ENCODE measurements around the gene OR8S1. TPM values are rescaled to one million over a fixed set of nuclear protein-coding genes. Genes with fewer than 3 reads are reported as not detected.

Gene OR8S1, protein sequence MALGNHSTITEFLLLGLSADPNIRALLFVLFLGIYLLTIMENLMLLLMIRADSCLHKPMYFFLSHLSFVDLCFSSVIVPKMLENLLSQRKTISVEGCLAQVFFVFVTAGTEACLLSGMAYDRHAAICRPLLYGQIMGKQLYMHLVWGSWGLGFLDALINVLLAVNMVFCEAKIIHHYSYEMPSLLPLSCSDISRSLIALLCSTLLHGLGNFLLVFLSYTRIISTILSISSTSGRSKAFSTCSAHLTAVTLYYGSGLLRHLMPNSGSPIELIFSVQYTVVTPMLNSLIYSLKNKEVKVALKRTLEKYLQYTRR
- not detected in 2 replicates for total RNA-seq

DNA sequence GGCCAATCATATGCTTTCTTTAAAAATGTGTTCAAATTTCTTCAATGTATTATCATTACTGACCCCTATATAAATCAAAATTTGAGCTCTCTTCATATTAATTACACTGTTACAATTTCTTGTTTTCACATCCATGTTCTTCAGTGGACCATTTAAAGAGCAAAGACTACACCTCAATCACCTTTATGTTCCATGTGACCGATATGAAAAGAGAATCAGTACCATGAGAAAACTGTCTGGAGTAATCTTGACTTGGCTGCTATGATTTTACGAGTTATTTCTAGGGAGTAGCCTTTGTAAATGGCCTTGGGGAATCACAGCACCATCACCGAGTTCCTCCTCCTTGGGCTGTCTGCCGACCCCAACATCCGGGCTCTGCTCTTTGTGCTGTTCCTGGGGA lies at the start of gene OR8S1:
Gene OR8S1, plus strand, starts transcription at position 301 of the 400 bp plus-strand sequence. Its CDS starts 0 bp downstream, at position 301.
- H3K27me3 ChIP-seq (ENCODE audit: control insufficient read depth, insufficient read depth, low read length), result no peaks in the 10 kb centered on the region
- no peak for FAIRE-seq
- TF ChIP-seq, protein P1, sequence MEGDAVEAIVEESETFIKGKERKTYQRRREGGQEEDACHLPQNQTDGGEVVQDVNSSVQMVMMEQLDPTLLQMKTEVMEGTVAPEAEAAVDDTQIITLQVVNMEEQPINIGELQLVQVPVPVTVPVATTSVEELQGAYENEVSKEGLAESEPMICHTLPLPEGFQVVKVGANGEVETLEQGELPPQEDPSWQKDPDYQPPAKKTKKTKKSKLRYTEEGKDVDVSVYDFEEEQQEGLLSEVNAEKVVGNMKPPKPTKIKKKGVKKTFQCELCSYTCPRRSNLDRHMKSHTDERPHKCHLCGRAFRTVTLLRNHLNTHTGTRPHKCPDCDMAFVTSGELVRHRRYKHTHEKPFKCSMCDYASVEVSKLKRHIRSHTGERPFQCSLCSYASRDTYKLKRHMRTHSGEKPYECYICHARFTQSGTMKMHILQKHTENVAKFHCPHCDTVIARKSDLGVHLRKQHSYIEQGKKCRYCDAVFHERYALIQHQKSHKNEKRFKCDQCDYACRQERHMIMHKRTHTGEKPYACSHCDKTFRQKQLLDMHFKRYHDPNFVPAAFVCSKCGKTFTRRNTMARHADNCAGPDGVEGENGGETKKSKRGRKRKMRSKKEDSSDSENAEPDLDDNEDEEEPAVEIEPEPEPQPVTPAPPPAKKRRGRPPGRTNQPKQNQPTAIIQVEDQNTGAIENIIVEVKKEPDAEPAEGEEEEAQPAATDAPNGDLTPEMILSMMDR (IDR thresholded peaks at IDR 0.05; ENCODE audit: insufficient read depth, low read length, severe bottlenecking), result no peak
- no peaks in the 10 kb centered on the region for H3K36me3 ChIP-seq (ENCODE audit: control insufficient read depth, insufficient read depth, low read length)
- no peak within 1 kb of the TSS for H3K4me3 ChIP-seq (ENCODE audit: low read depth, low read length)
- DNase-seq (ENCODE audit: low read depth), result no peak

DNA sequence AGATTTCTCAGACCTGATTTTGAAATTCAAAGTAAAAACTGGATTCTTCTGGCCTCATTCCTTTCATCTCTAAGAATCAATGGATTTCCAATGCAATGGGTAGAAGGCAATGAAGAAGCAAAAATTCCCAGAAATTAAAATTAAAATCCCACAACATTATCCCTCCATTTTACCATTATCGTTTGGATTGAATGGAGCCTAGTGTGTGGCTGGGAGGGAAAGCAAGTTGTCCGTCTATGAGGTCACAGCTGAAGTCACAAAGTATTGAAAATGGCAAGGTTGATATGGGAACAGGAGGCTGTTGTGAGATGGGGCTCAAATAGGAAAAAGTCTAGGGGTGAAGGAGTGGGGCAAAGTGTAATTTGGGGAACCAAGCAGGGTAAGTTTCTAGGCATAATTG lies 43.2 kb upstream of the OR8S1 start, which contains the start of gene C12orf54:
Gene C12orf54, plus strand, starts transcription at position 301 of the 400 bp plus-strand sequence. CDS start 799 bp downstream, outside the sequence.
- FAIRE-seq (no peak), DNase-seq (ENCODE audit: low read depth) (no peak)
- Histone ChIP-seq H3K36me3 (ENCODE audit: control insufficient read depth, insufficient read depth, low read length) (no peaks in the 10 kb centered on the region), H3K4me3 (ENCODE audit: low read depth, low read length) (no peak within 1 kb of the TSS), H3K27me3 (ENCODE audit: control insufficient read depth, insufficient read depth, low read length) (no peaks in the 10 kb centered on the region)
- TF ChIP-seq, protein P1 (IDR thresholded peaks at IDR 0.05; ENCODE audit: insufficient read depth, low read length, severe bottlenecking), result no peak

DNA sequence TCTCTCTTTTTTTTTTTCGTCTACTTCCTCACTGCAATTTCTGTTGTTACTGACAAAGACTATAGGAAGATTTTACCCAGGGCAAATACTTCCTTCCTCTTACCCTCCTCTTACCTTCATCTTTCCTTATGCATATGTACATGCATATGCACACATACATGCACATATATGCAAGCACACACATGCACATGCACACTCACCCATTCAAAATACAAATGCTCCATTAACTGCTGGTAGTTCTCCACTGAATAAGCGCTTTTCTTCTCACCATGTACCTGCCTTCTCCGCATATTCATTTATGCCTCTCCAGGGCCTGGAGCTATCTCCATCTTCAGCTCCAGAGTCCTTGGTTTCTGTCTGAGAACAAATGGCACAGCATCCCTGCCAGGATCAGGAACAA lies 42.5 kb upstream of the OR8S1 start:
- FAIRE-seq (no peak), DNase-seq (ENCODE audit: low read depth) (no peak)
- H3K4me3 ChIP-seq (ENCODE audit: low read depth, low read length), result no peak overlapping the region
- no peaks in the 10 kb centered on the region for H3K27me3 ChIP-seq (ENCODE audit: control insufficient read depth, insufficient read depth, low read length)
- H3K36me3 ChIP-seq (ENCODE audit: control insufficient read depth, insufficient read depth, low read length), result no peaks in the 10 kb centered on the region
- TF ChIP-seq, protein P1 (IDR thresholded peaks at IDR 0.05; ENCODE audit: insufficient read depth, low read length, severe bottlenecking), result no peak

DNA sequence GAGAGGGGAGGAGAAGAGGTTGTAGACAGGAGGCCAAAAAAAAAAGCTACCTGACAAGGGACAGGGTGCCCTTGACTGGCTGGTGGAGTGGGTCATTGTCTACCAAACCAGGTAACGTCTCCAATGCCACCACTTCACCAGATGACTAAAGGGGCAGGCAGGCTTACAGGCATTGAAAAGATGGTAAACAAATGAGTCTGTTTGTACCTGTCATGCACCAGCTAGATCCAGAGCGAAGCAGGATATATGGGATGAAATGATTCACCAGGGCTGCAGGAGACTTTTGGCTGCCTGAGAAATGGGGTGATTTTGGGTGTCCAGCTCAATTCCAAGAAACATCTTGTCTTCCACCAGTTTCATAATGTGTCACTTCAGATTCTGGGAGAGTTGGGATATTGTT lies 39.2 kb upstream of the OR8S1 start:
- Histone ChIP-seq H3K4me3 (ENCODE audit: low read depth, low read length) (no peak overlapping the region), H3K27me3 (ENCODE audit: control insufficient read depth, insufficient read depth, low read length) (no peaks in the 10 kb centered on the region), H3K36me3 (ENCODE audit: control insufficient read depth, insufficient read depth, low read length) (no peaks in the 10 kb centered on the region)
- FAIRE-seq (peak; percentile 97), DNase-seq (ENCODE audit: low read depth) (peak; percentile 92)
- TF ChIP-seq, protein P1 (IDR thresholded peaks at IDR 0.05; ENCODE audit: insufficient read depth, low read length, severe bottlenecking), result no peak

DNA sequence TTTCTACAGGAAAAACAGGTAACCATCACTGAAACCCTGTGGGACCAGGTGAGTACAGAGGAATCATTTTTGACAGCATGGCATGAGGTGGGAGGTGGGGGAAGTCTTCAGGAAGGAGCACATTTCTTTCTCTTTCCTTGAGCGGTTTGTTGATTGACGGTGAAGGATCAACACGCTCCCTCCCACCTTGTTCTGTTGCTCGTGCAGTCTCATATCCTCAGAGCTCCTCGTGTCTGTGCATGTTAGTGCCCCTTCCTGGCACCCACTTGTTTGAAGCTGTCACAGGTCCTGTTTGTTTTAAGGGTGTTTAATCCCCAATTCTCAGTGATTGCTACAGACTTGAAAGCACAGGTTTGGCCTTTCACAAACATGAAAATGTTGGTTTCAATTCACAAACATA lies 38.8 kb upstream of the OR8S1 start:
- FAIRE-seq, result peak; percentile 79
- Histone ChIP-seq H3K4me3 (ENCODE audit: low read depth, low read length) (no peak overlapping the region), H3K36me3 (ENCODE audit: control insufficient read depth, insufficient read depth, low read length) (no peaks in the 10 kb centered on the region), H3K27me3 (ENCODE audit: control insufficient read depth, insufficient read depth, low read length) (no peaks in the 10 kb centered on the region)
- TF ChIP-seq, protein P1 (IDR thresholded peaks at IDR 0.05; ENCODE audit: insufficient read depth, low read length, severe bottlenecking), result no peak
- DNase-seq (ENCODE audit: low read depth), result peak; percentile 94

Data from bronchial epithelial cell (primary cell).